ENCODE results near the gene CCDC17. TPM values are rescaled to one million over a fixed set of nuclear protein-coding genes. Genes with fewer than 3 reads are reported as not detected.
A peak's percentile ranks its signal among the peaks of the same experiment; 100 is the strongest.

CCDC17 gene
- total RNA-seq, 1 donor from 2014 or later = 20.3 TPM

DNA sequence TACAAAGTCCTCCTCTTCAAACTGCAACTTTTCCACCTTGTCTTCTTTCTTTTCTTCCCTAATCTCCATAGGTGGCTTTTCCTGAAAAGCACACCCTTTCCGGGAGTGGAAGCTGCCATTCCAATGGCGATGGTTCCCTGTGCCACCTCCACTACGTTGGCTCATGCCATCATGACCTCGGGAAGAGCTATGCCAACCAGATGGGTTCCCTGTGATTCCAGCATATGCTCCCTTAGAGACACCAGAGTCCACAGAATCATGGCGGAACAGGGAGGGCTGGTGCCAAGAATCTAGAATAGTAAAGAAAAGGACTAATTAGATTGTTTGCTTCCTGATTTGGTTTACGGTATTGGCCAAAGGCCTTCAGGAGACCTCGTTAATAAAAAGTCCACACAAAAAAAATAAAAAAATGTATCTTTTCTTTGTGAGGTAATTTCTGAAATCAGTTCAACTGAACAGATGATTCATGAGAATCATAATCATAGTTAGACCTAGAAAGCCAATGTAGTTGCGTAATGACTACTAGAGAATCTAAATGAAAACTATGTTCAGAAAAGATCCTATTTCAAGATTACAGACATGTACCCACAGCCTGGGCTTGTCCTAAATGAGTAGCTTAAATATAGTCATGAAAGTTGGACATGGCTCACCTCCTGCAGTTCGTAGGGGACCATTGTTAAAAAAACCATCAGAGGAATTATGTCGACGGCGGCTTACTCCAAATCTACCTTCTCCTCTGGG lies 30.9 kb upstream of the CCDC17 start:
- H3K9me3 ChIP-seq = no peaks in the 10 kb centered on the region
- H3K4me3 ChIP-seq = no peak overlapping the region
- no peak for ATAC-seq
- H3K4me1 ChIP-seq = no peaks in the 10 kb centered on the region
- H3K27me3 ChIP-seq (ENCODE audit: low read depth) = no peaks in the 10 kb centered on the region
- H3K36me3 ChIP-seq = peaks cover 100% of the 10 kb centered on the region
- no peak for DNase-seq
- intact Hi-C loops (cut with DNase I) = no loop called here
- TF ChIP-seq, protein P1, sequence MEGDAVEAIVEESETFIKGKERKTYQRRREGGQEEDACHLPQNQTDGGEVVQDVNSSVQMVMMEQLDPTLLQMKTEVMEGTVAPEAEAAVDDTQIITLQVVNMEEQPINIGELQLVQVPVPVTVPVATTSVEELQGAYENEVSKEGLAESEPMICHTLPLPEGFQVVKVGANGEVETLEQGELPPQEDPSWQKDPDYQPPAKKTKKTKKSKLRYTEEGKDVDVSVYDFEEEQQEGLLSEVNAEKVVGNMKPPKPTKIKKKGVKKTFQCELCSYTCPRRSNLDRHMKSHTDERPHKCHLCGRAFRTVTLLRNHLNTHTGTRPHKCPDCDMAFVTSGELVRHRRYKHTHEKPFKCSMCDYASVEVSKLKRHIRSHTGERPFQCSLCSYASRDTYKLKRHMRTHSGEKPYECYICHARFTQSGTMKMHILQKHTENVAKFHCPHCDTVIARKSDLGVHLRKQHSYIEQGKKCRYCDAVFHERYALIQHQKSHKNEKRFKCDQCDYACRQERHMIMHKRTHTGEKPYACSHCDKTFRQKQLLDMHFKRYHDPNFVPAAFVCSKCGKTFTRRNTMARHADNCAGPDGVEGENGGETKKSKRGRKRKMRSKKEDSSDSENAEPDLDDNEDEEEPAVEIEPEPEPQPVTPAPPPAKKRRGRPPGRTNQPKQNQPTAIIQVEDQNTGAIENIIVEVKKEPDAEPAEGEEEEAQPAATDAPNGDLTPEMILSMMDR (IDR thresholded peaks at IDR 0.05) = no peak
- no peak overlapping the region for H3K27ac ChIP-seq

DNA sequence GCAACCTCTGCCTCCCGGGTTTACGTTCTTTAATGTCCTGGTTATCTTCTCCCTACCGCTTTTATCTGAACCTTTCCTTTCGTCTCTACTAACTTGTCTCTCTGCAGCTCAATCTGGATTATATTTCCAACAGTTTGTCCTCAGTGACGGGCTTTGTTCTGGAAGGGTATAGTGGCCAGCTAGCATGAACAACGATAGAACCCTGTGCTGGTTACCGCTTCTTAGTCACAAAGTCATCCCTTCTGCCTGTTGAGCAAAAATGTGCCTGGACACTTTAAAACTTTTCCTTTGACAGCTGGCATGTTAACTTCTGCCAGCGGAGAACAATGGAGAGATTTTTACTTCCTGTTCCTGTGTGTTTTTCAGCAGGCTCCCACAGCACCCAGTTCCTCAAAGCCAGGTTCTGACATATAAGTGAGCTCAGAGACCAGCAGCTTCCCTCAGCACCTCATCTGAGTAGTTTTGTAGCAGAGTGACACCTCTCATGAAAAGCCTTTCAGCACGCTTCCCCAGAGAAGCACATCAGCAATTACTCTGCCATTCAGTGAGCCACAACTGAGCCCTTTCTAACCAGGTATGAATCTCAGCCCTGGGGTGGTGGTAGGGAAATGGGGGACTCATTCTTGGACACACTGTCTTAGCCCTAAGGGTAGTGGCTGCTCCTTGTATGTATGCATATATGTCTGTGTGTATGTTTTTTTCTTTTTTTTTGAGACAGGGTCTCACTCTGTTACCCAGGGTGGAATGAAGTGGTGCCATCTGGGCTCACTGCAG lies 23.6 kb upstream of the CCDC17 start:
- H3K27ac ChIP-seq = no peak overlapping the region
- H3K27me3 ChIP-seq (ENCODE audit: low read depth) = no peaks in the 10 kb centered on the region
- TF ChIP-seq, protein P1 (IDR thresholded peaks at IDR 0.05) = no peak
- intact Hi-C loops (cut with DNase I) = no loop called here
- no peak overlapping the region for H3K4me3 ChIP-seq
- DNase-seq (no peak), ATAC-seq (peak in 1 of 2 donors; percentile 56)
- H3K9me3 ChIP-seq = no peaks in the 10 kb centered on the region
- H3K36me3 ChIP-seq = peaks cover 69% of the 10 kb centered on the region
- H3K4me1 ChIP-seq = peaks cover 16% of the 10 kb centered on the region

DNA sequence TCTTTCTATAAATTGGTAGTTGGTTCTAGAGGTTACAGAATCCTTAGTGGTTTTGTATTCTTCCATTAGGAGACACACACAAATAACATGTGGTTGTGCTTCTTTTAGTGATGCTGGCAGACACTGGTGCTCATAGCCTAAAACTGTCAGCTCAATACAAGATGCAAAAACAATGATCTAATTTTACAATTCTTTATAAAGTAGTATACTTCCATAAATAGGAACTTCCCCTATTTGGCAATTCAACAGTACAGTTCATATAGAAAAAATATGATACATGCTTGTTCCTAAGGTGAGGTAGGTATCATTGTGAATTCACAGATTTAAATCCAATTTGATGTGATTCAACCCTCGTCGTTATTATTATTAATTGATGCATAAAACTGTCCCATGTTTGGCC lies 20.8 kb upstream of the CCDC17 start:
- H3K36me3 ChIP-seq = peaks cover 68% of the 10 kb centered on the region

DNA sequence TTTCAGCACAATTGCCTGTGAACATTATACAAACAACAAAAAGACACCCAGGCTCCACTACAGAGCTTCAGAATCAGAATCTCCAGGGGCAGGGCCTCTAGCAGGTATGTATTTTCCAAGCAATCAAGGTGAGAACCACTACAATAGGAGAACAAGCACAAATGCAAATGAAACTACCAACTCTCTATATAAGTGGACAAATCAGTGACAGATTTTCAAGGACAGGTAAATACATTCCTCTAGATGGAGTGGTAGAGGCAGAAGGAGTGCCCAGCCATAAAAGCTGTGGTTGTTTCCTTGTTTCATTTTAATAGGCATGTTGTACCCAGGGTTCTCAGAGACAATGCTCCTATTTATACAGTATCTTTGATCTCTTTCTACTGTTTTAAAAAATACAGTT lies 20.1 kb upstream of the CCDC17 start:
- DNase-seq (no peak), ATAC-seq (peak; percentile 95 to 96)
- TF ChIP-seq, protein P1 (IDR thresholded peaks at IDR 0.05) = no peak
- peaks cover 16% of the 10 kb centered on the region for H3K4me1 ChIP-seq
- H3K27me3 ChIP-seq (ENCODE audit: low read depth) = no peaks in the 10 kb centered on the region
- intact Hi-C loops (cut with DNase I) = no loop called here
- H3K4me3 ChIP-seq = no peak overlapping the region
- no peak overlapping the region for H3K27ac ChIP-seq
- H3K9me3 ChIP-seq = no peaks in the 10 kb centered on the region
- peaks cover 68% of the 10 kb centered on the region for H3K36me3 ChIP-seq

More for the DNA sequence above, 20.8 kb upstream of the CCDC17 start:
- Histone ChIP-seq H3K9me3 (no peaks in the 10 kb centered on the region), H3K27ac (peak overlapping the region; percentile 19), H3K27me3 (ENCODE audit: low read depth) (no peaks in the 10 kb centered on the region), H3K4me3 (no peak overlapping the region), H3K4me1 (peaks cover 16% of the 10 kb centered on the region)
- DNase-seq (no peak), ATAC-seq (no peak)
- TF ChIP-seq, protein P1 (IDR thresholded peaks at IDR 0.05) = no peak
- intact Hi-C loops (cut with DNase I) = no loop called here

DNA sequence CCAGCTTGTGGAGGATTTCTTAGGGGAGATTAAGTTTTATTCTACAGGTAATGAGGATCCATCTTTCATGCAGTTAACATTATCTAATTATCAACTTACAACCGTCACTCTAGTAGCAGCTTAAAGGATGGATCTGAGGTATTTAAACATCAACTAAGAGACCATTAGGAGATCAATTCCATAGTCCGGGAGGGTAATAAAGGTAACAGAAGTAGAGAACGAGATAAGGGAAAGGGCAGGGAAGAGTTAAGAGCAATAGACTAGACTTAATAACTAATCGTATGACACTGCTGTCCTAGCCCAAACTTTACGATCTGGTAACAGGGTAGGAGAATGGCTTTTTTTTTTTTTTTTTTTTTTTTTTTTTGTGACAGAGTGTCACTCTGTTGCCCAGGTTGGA lies 19.5 kb upstream of the CCDC17 start:
- DNase-seq = no peak
- Histone ChIP-seq H3K36me3 (peaks cover 68% of the 10 kb centered on the region), H3K4me1 (peaks cover 16% of the 10 kb centered on the region), H3K27ac (no peak overlapping the region), H3K9me3 (no peaks in the 10 kb centered on the region), H3K27me3 (ENCODE audit: low read depth) (no peaks in the 10 kb centered on the region), H3K4me3 (no peak overlapping the region)
- no peak for ATAC-seq
- TF ChIP-seq, protein P1 (IDR thresholded peaks at IDR 0.05) = no peak
- intact Hi-C loops (cut with DNase I) = no loop called here

Measured in lower lobe of right lung (tissue), 2 donors.